Measurements from ENCODE around the gene C1QTNF3. TPM values are rescaled to one million over a fixed set of nuclear protein-coding genes. Genes with fewer than 3 reads are reported as not detected.

Gene C1QTNF3
- total and polyA plus RNA-seq, 8 donors: 3.6 to 84.1 (median 10.9) TPM

Small RNA genes within 50 kb of the gene (small RNA-seq; reads per million reads assigned to genes)
- gene AC139783.1: 0 reads per million in 4 donors

Other genes with a start within 250 kb of the C1QTNF3 start
- gene ADAMTS12, start 151.2 kb downstream of the C1QTNF3 start, total RNA-seq: 10 to 100 TPM in 1 of 5 donors, 1 to 10 TPM in 1, under 1 TPM in 2, not detected in 1; 0.14 to 17.1 (median 1.4) TPM
- gene ADAMTS12, start 151.2 kb downstream of the C1QTNF3 start, polyA plus RNA-seq: 1 to 10 TPM in 1 of 3 donors, under 1 TPM in 2; 0.15 to 1.2 (median 0.62) TPM
- not detected for gene RXFP3, start 106.8 kb downstream of the C1QTNF3 start, total RNA-seq
- gene RXFP3, start 106.8 kb downstream of the C1QTNF3 start, polyA plus RNA-seq: not detected
- not detected for gene SLC45A2, start 58.5 kb downstream of the C1QTNF3 start, total RNA-seq
- under 1 TPM; 0.19 to 0.46 (median 0.20) TPM for gene SLC45A2, start 58.5 kb downstream of the C1QTNF3 start, polyA plus RNA-seq
- 10 to 100 TPM in 4 of 5 donors, 1 to 10 TPM in 1; 8.5 to 56.6 (median 15.4) TPM for gene AMACR, start 35.2 kb downstream of the C1QTNF3 start, total RNA-seq
- 10 to 100 TPM; 22.0 to 89.7 (median 30.9) TPM for gene AMACR, start 35.2 kb downstream of the C1QTNF3 start, polyA plus RNA-seq

All from stomach (tissue), 8 donors.